ENCODE measurements around the gene RFPL4AL1.
"Not testable (repeated sequence)": the region's sequence is repeated elsewhere in the genome, so short reads cannot be mapped to it uniquely, and the experiment has no call there.

RFPL4AL1 gene

DNA sequence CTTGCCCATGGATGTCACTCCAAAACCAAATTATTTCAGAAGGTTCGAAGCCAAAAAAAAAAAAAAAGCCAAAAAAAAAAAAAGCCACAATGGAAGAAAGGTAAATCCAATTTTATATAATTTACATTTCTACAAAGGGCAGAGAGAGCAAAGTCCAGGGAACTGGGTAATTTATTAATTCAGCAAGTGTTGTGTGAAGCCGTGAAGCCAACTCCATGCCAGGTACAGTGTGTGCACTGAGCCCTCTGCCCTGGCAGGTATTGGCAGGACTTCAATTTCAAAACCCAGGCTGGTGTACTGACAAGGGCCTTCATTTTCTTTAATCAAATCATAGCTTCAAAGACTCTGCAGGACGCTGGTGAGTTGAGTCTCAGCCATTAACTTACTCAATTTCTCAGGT is 15.5 kb upstream of the RFPL4AL1 start:
- in situ Hi-C loops (cut with HindIII; ENCODE audit: low pct_ligation_motif_present, low sequenced_read_pairs) = no loop called here
- H3K27ac ChIP-seq = no peak overlapping the region
- no peak overlapping the region for H3K4me3 ChIP-seq (ENCODE audit: low read depth, low read length)
- no peaks in the 10 kb centered on the region for H3K36me3 ChIP-seq (replicated peaks)
- no peak for DNase-seq
- no peaks in the 10 kb centered on the region for H3K27me3 ChIP-seq (replicated peaks)
- TF ChIP-seq CTCF (IDR thresholded peaks at IDR 0.05; ENCODE audit: low read depth, low read length, missing control alignments) = no peak

- in situ Hi-C loops (cut with HindIII; ENCODE audit: low pct_ligation_motif_present, low sequenced_read_pairs); H3K36me3 ChIP-seq (replicated peaks); H3K27ac ChIP-seq; H3K27me3 ChIP-seq (replicated peaks); DNase-seq; H3K4me3 ChIP-seq (ENCODE audit: low read depth, low read length): not testable (repeated sequence)
These were observed 12.1 kb upstream of the RFPL4AL1 start for GRCh38 chr19:55756808-55757207.

- H3K27me3 ChIP-seq (replicated peaks); H3K27ac ChIP-seq; in situ Hi-C loops (cut with HindIII; ENCODE audit: low pct_ligation_motif_present, low sequenced_read_pairs); DNase-seq; H3K36me3 ChIP-seq (replicated peaks); H3K4me3 ChIP-seq (ENCODE audit: low read depth, low read length): not testable (repeated sequence)
These were observed 10.1 kb upstream of the RFPL4AL1 start, which contains the start of gene RFPL4A for GRCh38 chr19:55758797-55759196. RFPL4A (plus strand) TSS chr19:55759097; CDS start chr19:55761801, 2,704 bp downstream.

DNA sequence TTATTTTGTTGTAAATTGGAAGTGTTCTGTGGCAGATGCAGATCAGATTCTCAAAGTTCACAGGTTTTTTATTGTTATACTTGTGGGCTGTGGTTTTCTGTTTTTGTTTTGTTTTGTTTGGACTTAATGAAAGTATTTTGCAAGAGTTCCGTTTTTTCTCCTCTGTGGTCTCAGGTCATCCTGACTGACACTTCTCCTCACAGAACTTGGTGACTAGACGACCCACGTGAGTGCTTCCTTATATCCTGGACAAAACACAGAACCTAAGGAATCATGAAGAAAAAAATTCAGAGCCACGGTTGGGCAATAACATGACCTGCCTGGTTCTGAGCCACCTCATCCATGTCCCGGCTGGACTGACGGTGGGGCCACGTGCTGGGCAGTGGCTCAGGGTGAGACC is 2.5 kb upstream of the RFPL4AL1 start:
- Histone ChIP-seq H3K27ac (no peak overlapping the region), H3K36me3 (replicated peaks) (no peaks in the 10 kb centered on the region), H3K4me3 (ENCODE audit: low read depth, low read length) (no peak overlapping the region), H3K27me3 (replicated peaks) (no peaks in the 10 kb centered on the region)
- no peak for DNase-seq
- TF ChIP-seq CTCF (IDR thresholded peaks at IDR 0.05; ENCODE audit: low read depth, low read length, missing control alignments) = no peak
- in situ Hi-C loops (cut with HindIII; ENCODE audit: low pct_ligation_motif_present, low sequenced_read_pairs) = no loop called here

GRCh38 chr19:55769632-55770031 is 714 bp downstream of the RFPL4AL1 start:
- H3K36me3 ChIP-seq (replicated peaks); H3K27ac ChIP-seq; DNase-seq; in situ Hi-C loops (cut with HindIII; ENCODE audit: low pct_ligation_motif_present, low sequenced_read_pairs); H3K4me3 ChIP-seq (ENCODE audit: low read depth, low read length); H3K27me3 ChIP-seq (replicated peaks): not testable (repeated sequence)

GRCh38 chr19:55777528-55777927 is 8.6 kb downstream of the RFPL4AL1 start:
- no peak for TF ChIP-seq CTCF (IDR thresholded peaks at IDR 0.05; ENCODE audit: low read depth, low read length, missing control alignments)
- in situ Hi-C loops (cut with HindIII; ENCODE audit: low pct_ligation_motif_present, low sequenced_read_pairs) = no loop called here
- no peaks in the 10 kb centered on the region for H3K27me3 ChIP-seq (replicated peaks)
- H3K27ac ChIP-seq = no peak overlapping the region
- H3K4me3 ChIP-seq (ENCODE audit: low read depth, low read length) = no peak overlapping the region
- H3K36me3 ChIP-seq (replicated peaks) = no peaks in the 10 kb centered on the region
- DNase-seq = no peak

DNA sequence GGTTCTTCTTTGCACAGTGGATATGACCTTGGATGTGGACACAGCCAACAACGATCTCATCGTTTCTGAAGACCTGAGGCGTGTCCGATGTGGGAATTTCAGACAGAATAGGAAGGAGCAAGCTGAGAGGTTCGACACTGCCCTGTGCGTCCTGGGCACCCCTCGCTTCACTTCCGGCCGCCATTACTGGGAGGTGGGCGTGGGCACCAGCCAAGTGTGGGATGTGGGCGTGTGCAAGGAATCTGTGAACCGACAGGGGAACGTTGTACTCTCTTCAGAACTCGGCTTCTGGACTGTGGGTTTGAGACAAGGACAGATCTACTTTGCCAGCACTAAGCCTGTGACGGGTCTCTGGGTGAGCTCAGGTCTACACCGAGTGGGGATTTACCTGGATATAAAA is 9.4 kb downstream of the RFPL4AL1 start:
- Histone ChIP-seq H3K27ac (no peak overlapping the region), H3K4me3 (ENCODE audit: low read depth, low read length) (no peak overlapping the region), H3K36me3 (replicated peaks) (no peaks in the 10 kb centered on the region), H3K27me3 (replicated peaks) (no peaks in the 10 kb centered on the region)
- in situ Hi-C loops (cut with HindIII; ENCODE audit: low pct_ligation_motif_present, low sequenced_read_pairs) = no loop called here
- DNase-seq = no peak
- no peak for TF ChIP-seq CTCF (IDR thresholded peaks at IDR 0.05; ENCODE audit: low read depth, low read length, missing control alignments)
